ENCODE measurements around the gene ARHGAP25.

DNA sequence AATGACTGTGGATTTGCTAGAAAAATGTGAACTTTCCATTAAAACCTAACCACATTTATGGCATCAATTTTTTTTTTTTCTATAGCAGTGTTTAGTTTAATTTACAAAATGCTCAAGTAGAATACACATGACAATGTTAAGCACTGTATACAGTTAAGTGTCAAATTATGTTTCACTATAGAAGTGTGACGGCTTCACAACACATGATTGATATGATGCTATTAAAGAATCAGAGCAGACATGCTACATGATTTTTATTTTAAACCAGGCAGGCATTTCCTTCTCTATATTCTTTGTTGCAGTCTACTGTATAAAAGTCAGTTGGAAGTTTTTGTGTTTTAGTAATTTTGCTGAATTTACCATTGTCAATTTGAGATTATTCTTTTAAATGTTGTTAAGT lies 47.6 kb upstream of the ARHGAP25 start:
- TF ChIP-seq, protein P1, sequence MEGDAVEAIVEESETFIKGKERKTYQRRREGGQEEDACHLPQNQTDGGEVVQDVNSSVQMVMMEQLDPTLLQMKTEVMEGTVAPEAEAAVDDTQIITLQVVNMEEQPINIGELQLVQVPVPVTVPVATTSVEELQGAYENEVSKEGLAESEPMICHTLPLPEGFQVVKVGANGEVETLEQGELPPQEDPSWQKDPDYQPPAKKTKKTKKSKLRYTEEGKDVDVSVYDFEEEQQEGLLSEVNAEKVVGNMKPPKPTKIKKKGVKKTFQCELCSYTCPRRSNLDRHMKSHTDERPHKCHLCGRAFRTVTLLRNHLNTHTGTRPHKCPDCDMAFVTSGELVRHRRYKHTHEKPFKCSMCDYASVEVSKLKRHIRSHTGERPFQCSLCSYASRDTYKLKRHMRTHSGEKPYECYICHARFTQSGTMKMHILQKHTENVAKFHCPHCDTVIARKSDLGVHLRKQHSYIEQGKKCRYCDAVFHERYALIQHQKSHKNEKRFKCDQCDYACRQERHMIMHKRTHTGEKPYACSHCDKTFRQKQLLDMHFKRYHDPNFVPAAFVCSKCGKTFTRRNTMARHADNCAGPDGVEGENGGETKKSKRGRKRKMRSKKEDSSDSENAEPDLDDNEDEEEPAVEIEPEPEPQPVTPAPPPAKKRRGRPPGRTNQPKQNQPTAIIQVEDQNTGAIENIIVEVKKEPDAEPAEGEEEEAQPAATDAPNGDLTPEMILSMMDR (conservative IDR thresholded peaks at IDR 0.05; ENCODE audit: low read length) = no peak
- TF ChIP-seq EZH2phosphoT487 (IDR thresholded peaks at IDR 0.05; ENCODE audit: borderline replicate concordance, low read depth, low read length) = no peak
